SU-DHL-6 (cell line): Measurements from ENCODE around the gene ERBB4.

Experiments
- EZH2phosphoT487 ChIP-seq: fragments of 200-600 bp; sonication (generic), shearing (Covaris generic); conservative IDR thresholded peaks from 2 replicates; pipeline ENCODE4 v1.6.1; 2018; ENCODE audit warnings: mild to moderate bottlenecking, antibody characterized with exemption, low read length, moderate library complexity, mixed read lengths
- TF ChIP-seq, protein P1 (sequence below): fragments of 200-600 bp; sonication (generic); IDR thresholded peaks from one replicate; pipeline ENCODE4 v1.5.1; 2017; ENCODE audit warnings: antibody characterized with exemption, mild to moderate bottlenecking, low read length, moderate library complexity; ENCODE audit not compliant: insufficient read depth, poor library complexity, severe bottlenecking

DNA sequence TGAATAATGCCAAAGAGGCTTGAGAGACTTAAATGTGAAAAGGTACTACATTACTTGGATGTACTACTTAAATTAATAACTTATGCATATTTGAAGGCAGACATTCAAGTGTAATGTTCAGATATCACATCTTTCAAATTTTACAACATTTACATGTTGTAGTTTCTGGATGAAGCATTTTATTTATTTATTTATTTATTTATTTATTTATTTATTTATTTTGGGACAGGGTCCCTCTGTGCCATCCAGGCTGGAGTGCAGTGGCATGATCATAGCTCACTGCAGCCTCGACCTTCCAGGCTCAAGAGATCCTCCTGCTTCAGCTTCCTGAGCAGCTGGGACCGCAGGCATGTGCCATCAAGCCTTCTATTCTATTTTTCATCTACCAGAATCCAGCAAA lies 596.4 kb downstream of the ERBB4 start:
- TF ChIP-seq, protein P1, sequence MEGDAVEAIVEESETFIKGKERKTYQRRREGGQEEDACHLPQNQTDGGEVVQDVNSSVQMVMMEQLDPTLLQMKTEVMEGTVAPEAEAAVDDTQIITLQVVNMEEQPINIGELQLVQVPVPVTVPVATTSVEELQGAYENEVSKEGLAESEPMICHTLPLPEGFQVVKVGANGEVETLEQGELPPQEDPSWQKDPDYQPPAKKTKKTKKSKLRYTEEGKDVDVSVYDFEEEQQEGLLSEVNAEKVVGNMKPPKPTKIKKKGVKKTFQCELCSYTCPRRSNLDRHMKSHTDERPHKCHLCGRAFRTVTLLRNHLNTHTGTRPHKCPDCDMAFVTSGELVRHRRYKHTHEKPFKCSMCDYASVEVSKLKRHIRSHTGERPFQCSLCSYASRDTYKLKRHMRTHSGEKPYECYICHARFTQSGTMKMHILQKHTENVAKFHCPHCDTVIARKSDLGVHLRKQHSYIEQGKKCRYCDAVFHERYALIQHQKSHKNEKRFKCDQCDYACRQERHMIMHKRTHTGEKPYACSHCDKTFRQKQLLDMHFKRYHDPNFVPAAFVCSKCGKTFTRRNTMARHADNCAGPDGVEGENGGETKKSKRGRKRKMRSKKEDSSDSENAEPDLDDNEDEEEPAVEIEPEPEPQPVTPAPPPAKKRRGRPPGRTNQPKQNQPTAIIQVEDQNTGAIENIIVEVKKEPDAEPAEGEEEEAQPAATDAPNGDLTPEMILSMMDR = no peak
- no peak for TF ChIP-seq EZH2phosphoT487
